GM18951 (cell line): Measurements from ENCODE around the gene PLPP7.

Experiments used
- POLR2A ChIP-seq: IDR thresholded peaks from 4 replicates; pipeline ENCODE4 v1.6.1; 2011; ENCODE audit warnings: mild to moderate bottlenecking; ENCODE audit not compliant: insufficient read length, insufficient read depth; ENCODE audit errors: extremely low read depth
- in situ Hi-C: fragments of 300-500 bp; cut with MboI; formaldehyde crosslinking; loops from one replicate; pipeline ENCODE4 v1.12.0; 2022; ENCODE audit warnings: low sequenced_read_pairs, mixed read lengths, inconsistent platforms; ENCODE audit not compliant: unreplicated experiment

The PLPP7 gene

DNA sequence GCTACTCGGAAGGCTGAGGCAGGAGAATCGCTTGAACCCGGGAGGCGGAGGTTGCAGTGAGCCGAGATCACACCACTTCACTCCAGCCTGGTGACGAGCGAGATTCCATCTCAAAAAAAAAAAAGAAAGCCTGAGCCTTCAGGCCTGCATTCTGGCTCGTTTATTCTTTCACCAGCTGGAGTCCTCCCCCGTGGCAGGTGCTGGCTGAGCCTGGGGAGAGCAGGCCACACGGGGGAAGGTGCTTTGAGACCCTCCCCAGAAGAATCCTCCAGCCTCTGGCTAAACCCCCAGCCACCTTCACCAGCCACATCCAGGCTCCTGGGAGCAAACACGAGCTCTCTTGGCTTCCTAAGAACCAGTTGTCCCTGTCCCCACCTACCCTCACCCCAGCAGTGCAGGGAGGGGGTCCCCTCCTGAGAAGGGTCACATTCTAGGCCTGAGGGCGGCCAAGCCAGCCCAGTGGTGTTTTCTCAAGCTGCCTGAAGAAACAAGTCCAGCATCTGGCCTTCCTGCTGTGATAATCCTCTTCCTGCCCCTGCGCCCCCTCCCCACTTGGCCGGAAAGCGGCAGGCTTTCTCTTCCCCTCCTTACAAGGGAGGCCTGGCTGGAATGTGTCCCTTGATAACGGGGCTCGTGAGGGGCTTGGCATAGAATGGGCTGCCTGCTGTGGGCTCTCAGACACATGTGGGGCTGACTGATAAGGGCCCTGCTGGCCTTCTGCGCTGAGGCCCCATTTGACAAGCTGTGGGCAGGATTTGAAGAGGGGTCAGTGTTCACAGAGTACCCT is 41.5 kb downstream of the PLPP7 start:
- no peak for TF ChIP-seq POLR2A
- in situ Hi-C loops: loop anchor here (10.0 kb wide), 1 partner anchor 266 kb away; no protein-coding TSS in a partner anchor

- in situ Hi-C loops: loop anchor here (10.0 kb wide), 1 partner anchor 267 kb away; no protein-coding TSS in a partner anchor
Measured at GRCh38 chr9:131331996-131332395, 42.5 kb downstream of the PLPP7 start.

- in situ Hi-C loops: loop anchor here (10.0 kb wide), 1 partner anchor 269 kb away; no protein-coding TSS in a partner anchor
- no peak for TF ChIP-seq POLR2A
Measured at GRCh38 chr9:131333771-131334628, 44.5 kb downstream of the PLPP7 start.

GRCh38 chr9:131334629-131335367 is 45.3 kb downstream of the PLPP7 start:
- no peak for TF ChIP-seq POLR2A
- in situ Hi-C loops: loop anchor here (10.0 kb wide), 1 partner anchor 270 kb away; no protein-coding TSS in a partner anchor

DNA sequence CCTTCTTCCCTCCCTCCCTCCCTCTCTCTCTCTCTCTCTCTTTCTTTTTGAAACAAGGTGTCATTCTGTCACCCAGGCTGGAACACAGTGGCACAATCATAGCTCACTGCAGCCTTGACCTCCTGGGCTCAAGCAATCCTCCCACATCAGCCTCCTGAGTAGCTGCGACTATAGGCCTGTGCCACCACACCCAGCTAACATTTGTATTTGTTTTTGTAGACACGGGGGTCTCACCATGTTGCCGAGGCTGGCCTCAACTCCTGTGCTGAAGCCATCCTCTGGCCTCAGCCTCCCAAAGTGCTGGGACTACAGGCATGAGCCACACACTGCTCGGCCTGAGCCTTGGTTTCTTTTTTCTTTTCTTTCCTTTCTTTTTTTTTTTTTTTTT is 45.8 kb downstream of the PLPP7 start:
- in situ Hi-C loops: loop anchor here (10.0 kb wide), 1 partner anchor 271 kb away; no protein-coding TSS in a partner anchor
- TF ChIP-seq POLR2A: no peak

GRCh38 chr9:131337131-131337848 is 47.8 kb downstream of the PLPP7 start:
- in situ Hi-C loops: loop anchor here (10.0 kb wide), 1 partner anchor 272 kb away; no protein-coding TSS in a partner anchor

DNA sequence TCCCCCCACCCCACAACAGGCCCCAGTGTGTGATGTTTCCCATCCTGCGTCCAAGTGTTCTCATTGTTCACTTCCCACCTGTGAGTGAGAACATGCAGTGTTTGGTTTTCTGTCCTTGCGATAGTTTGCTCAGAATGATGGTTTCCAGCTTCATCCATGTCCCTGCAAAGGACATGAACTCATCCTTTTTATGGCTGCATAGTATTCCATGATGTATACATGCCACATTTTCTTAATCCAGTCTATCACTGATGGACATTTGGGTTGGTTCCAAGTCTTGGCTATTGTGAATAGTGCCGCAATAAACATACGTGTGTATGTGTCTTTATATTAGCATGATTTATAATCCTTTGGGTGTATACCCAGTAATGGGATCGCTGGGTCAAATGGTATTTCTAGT is 49.7 kb downstream of the PLPP7 start:
- in situ Hi-C loops: loop anchor here (10.0 kb wide), 1 partner anchor 274 kb away; no protein-coding TSS in a partner anchor

More at GRCh38 chr9:131337131-131337848, 47.8 kb downstream of the PLPP7 start:
- TF ChIP-seq POLR2A: no peak

- in situ Hi-C loops: loop anchor here (10.0 kb wide), 1 partner anchor 400 kb away; the partner anchor contains the start of gene RAPGEF1
Measured at GRCh38 chr9:131344931-131345535, 55.5 kb downstream of the PLPP7 start.

- in situ Hi-C loops: loop anchor here (10.0 kb wide), 1 partner anchor 398 kb away; the partner anchor contains the start of gene RAPGEF1
Measured at GRCh38 chr9:131346559-131346958, 57.0 kb downstream of the PLPP7 start.

DNA sequence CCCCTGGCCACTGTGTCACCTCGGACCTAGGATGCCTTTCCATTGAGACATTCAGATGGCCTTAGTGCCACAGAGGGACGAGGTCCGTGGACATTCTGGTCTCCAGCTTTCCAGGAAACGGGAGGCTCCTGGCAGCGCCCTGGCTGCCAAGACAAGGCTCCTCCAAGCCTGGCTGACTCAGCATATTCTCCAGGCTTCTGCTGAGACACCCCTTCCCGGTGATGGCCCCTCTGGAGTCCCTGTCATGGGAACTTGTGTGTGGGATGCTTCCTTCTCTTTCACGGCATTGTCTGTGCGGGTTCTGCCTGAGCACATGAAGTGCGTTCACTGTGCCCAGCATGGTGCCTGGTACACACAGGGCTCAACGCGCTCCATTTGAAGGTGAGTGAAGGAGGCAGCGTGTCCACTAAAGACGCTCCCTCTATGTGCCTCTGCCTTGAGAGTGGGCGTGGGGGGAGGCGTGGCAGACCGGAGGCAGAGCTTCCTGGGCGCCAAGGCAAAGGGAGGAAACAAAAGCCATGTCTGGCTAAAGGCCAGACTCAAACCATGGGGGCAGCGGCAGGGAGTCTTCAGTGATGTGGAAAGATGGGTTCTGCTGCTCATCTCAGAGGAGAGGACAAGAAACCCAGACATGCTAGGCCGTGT is 58.0 kb downstream of the PLPP7 start:
- no peak for TF ChIP-seq POLR2A
- in situ Hi-C loops: loop anchor here (10.0 kb wide), 1 partner anchor 397 kb away; the partner anchor contains the start of gene RAPGEF1

More at GRCh38 chr9:131346559-131346958, 57.0 kb downstream of the PLPP7 start:
- TF ChIP-seq POLR2A: no peak
